Measurements from ENCODE around the gene TOPBP1.

The TOPBP1 gene

DNA sequence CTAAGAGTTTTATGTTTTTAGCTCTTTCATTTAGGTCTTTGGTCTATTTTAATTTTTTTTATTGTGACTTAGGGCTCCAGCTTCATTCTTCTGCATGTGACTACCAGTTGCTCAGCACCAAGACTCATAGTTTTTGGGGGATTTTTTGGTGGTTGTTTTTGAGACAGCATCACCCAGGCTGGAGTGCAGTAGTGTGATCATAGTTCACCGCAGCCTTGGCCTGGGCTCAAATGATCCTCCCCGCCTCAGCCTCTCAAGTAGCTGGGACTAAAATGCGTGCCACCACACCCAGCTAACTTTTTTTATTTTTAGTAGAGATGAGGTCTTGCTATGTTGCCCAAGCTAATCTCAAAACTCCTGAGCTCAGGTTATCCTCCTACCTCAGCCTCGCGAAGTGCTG is 68.9 kb downstream of the TOPBP1 start:
- Histone ChIP-seq H3K4me2 (ENCODE audit: insufficient read depth, low read length) (no peak overlapping the region), H3K27me3 (ENCODE audit: insufficient read depth, low read length, poor library complexity) (no peaks in the 10 kb centered on the region), H3K4me1 (ENCODE audit: insufficient read depth, low read length) (no peaks in the 10 kb centered on the region), H3K36me3 (ENCODE audit: insufficient read depth, low read length) (peaks cover 18% of the 10 kb centered on the region), H4K20me1 (ENCODE audit: insufficient read depth, low read length) (peaks cover 15% of the 10 kb centered on the region; the same call in 1 of the 2 replicates), H3K9ac (ENCODE audit: low read depth, low read length) (no peak overlapping the region), H3K79me2 (ENCODE audit: insufficient read depth, low read length) (no peaks in the 10 kb centered on the region), H3K27ac (ENCODE audit: low read length) (no peak overlapping the region), H3K9me3 (ENCODE audit: insufficient read depth, low read length, severe bottlenecking) (no peaks in the 10 kb centered on the region), H2AFZ (ENCODE audit: low read depth, low read length) (no peak overlapping the region), H3K4me3 (ENCODE audit: low read depth in 1 of 2, low read length in 2 of 2) (no peak overlapping the region)
- DNase-seq: no peak
- no peak for TF ChIP-seq EZH2 (IDR thresholded peaks at IDR 0.05; ENCODE audit: borderline replicate concordance, low read depth, low read length, severe bottlenecking)
- no peak for TF ChIP-seq CTCF (IDR thresholded peaks at IDR 0.05; ENCODE audit: borderline replicate concordance, extremely low read depth, low read length, poor library complexity, severe bottlenecking)
- ATAC-seq (ENCODE audit: insufficient read depth, low read depth): no peak

- Histone ChIP-seq H3K9ac (ENCODE audit: low read depth, low read length) (no peak overlapping the region), H3K27ac (ENCODE audit: low read length) (no peak overlapping the region), H3K36me3 (ENCODE audit: insufficient read depth, low read length) (peaks cover 34% of the 10 kb centered on the region), H3K79me2 (ENCODE audit: insufficient read depth, low read length) (0 out of 2 replicates have a peak, but pooled peaks cover 4% of the 10 kb centered on the region), H3K4me2 (ENCODE audit: insufficient read depth, low read length) (no peak overlapping the region), H3K9me3 (ENCODE audit: insufficient read depth, low read length, severe bottlenecking) (no peaks in the 10 kb centered on the region), H3K4me3 (ENCODE audit: low read depth in 1 of 2, low read length in 2 of 2) (no peak overlapping the region), H2AFZ (ENCODE audit: low read depth, low read length) (no peak overlapping the region), H3K4me1 (ENCODE audit: insufficient read depth, low read length) (no peaks in the 10 kb centered on the region), H3K27me3 (ENCODE audit: insufficient read depth, low read length, poor library complexity) (no peaks in the 10 kb centered on the region), H4K20me1 (ENCODE audit: insufficient read depth, low read length) (peaks cover 22% of the 10 kb centered on the region; the same call in 1 of the 2 replicates)
- TF ChIP-seq EZH2 (IDR thresholded peaks at IDR 0.05; ENCODE audit: borderline replicate concordance, low read depth, low read length, severe bottlenecking): no peak
- no peak for TF ChIP-seq CTCF (IDR thresholded peaks at IDR 0.05; ENCODE audit: borderline replicate concordance, extremely low read depth, low read length, poor library complexity, severe bottlenecking)
- DNase-seq (no peak), ATAC-seq (ENCODE audit: insufficient read depth, low read depth) (no peak)
These were observed 70.4 kb downstream of the TOPBP1 start for GRCh38 chr3:133591271-133591742.

GRCh38 chr3:133589503-133589902 is 72.2 kb downstream of the TOPBP1 start:
- TF ChIP-seq EZH2 (IDR thresholded peaks at IDR 0.05; ENCODE audit: borderline replicate concordance, low read depth, low read length, severe bottlenecking) (no peak), CTCF (IDR thresholded peaks at IDR 0.05; ENCODE audit: borderline replicate concordance, extremely low read depth, low read length, poor library complexity, severe bottlenecking) (no peak)
- Histone ChIP-seq H3K4me1 (ENCODE audit: insufficient read depth, low read length) (no peaks in the 10 kb centered on the region), H3K4me3 (ENCODE audit: low read depth in 1 of 2, low read length in 2 of 2) (no peak overlapping the region), H3K27ac (ENCODE audit: low read length) (no peak overlapping the region), H3K9ac (ENCODE audit: low read depth, low read length) (no peak overlapping the region), H3K36me3 (ENCODE audit: insufficient read depth, low read length) (peaks cover 48% of the 10 kb centered on the region), H2AFZ (ENCODE audit: low read depth, low read length) (no peak overlapping the region), H3K79me2 (ENCODE audit: insufficient read depth, low read length) (peaks cover 7% of the 10 kb centered on the region; the same call in 1 of the 2 replicates), H3K4me2 (ENCODE audit: insufficient read depth, low read length) (no peak overlapping the region), H3K9me3 (ENCODE audit: insufficient read depth, low read length, severe bottlenecking) (no peaks in the 10 kb centered on the region), H3K27me3 (ENCODE audit: insufficient read depth, low read length, poor library complexity) (no peaks in the 10 kb centered on the region), H4K20me1 (ENCODE audit: insufficient read depth, low read length) (peaks cover 27% of the 10 kb centered on the region; the same call in 1 of the 2 replicates)
- ATAC-seq (ENCODE audit: insufficient read depth, low read depth): 0 out of 3 replicates have a peak, but pooled peaks have one; percentile 45
- DNase-seq: no peak

Data from DND-41 (cell line).